ENCODE measurements around the gene MLEC. TPM values are rescaled to one million over a fixed set of nuclear protein-coding genes. Genes with fewer than 3 reads are reported as not detected.

Gene MLEC
- total and polyA plus RNA-seq, 9 of the 15 experiments (the other 6 are each of a cell fraction or from before 2014, with no cell fraction given): 18.5 to 108 (median 57.8) TPM

GRCh38 chr12:120739821-120740613, 53.1 kb downstream of the MLEC start (continued):
- no peak for TF ChIP-seq JUND (IDR thresholded peaks at IDR 0.05; ENCODE audit: borderline replicate concordance, low read depth, low read length)
- no peak for TF ChIP-seq JUND (tag; IDR thresholded peaks at IDR 0.05; ENCODE audit: borderline replicate concordance, low read depth, low read length)
- TF ChIP-seq SFPQ (IDR thresholded peaks at IDR 0.05; ENCODE audit: low read depth, low read length): no peak
- no peak for TF ChIP-seq ASH1L (IDR thresholded peaks at IDR 0.05; ENCODE audit: borderline replicate concordance, low read depth, partially characterized antibody)
- TF ChIP-seq ZNF280B (CRISPR knock-in tag; IDR thresholded peaks at IDR 0.05): no peak
